Neural progenitor cell (in vitro differentiated cells): ENCODE measurements around the gene NEIL1.

ENCODE experiments used
- CTCF ChIP-seq: fragments of 200-600 bp; sonication (generic); IDR thresholded peaks from 2 replicates; pipeline ENCODE4 v1.5.1; 2017; ENCODE audit warnings: antibody characterized with exemption, mild to moderate bottlenecking
- EZH2 ChIP-seq: fragments of 200-600 bp; sonication (generic); IDR thresholded peaks from 2 replicates; pipeline ENCODE4 v1.6.1; 2017; ENCODE audit warnings: antibody characterized with exemption, mild to moderate bottlenecking, moderate library complexity
- EZH2phosphoT487 ChIP-seq: fragments of 200-600 bp; sonication (generic); IDR thresholded peaks from 2 replicates; pipeline ENCODE4 v1.6.1; 2017; ENCODE audit warnings: antibody characterized with exemption

GRCh38 chr15:75360391-75360790 lies 13.6 kb downstream of the NEIL1 start:
- TF ChIP-seq CTCF (no peak), EZH2 (no peak), EZH2phosphoT487 (no peak)
